Skeletal muscle tissue (tissue), 4 donors: ENCODE results near the gene PIP5KL1. TPM values are rescaled to one million over a fixed set of nuclear protein-coding genes. Genes with fewer than 3 reads are reported as not detected.

ENCODE experiments used
- H3K27ac ChIP-seq: one replicate; pipeline ENCODE4 v1.7.0; 2013; ENCODE audit warnings: mild to moderate bottlenecking, low read depth, low read length, inconsistent platforms
- H3K27me3 ChIP-seq, 3 donors: one replicate each; pipeline ENCODE4 v1.7.0; 2013; ENCODE audit warnings: low read length in 3 of 3; ENCODE audit not compliant: control insufficient read depth in 3 of 3, insufficient read depth in 3 of 3
- H3K36me3 ChIP-seq, 3 donors: one replicate each; pipeline ENCODE4 v1.7.0; 2013; ENCODE audit warnings: low read length in 3 of 3; ENCODE audit not compliant: control insufficient read depth in 3 of 3, insufficient read depth in 3 of 3
- H3K4me1 ChIP-seq, 3 donors: one replicate each; pipeline ENCODE4 v1.7.0; 2013; ENCODE audit warnings: low read length in 3 of 3, mild to moderate bottlenecking in 3 of 3; ENCODE audit not compliant: control insufficient read depth in 3 of 3, insufficient read depth in 3 of 3
- H3K4me3 ChIP-seq, 3 donors: one replicate each; pipeline ENCODE4 v1.7.0; 2013; ENCODE audit warnings: low read length in 3 of 3
- H3K9ac ChIP-seq, 3 donors: one replicate each; pipeline ENCODE4 v1.7.0; 2013; ENCODE audit warnings: low read length in 3 of 3, mild to moderate bottlenecking in 3 of 3, moderate library complexity in 2 of 3, low read depth in 1 of 3
- H3K9me3 ChIP-seq, 3 donors: one replicate each; pipeline ENCODE4 v1.7.0; 2013; ENCODE audit warnings: low read length in 3 of 3; ENCODE audit not compliant: control insufficient read depth in 3 of 3
- total RNA-seq: library from RNA; depleted of rRNA; stranded (reverse); fragments of >200 nt; gene quantifications from one replicate; pipeline ENCODE4 v1.2.3, GENCODE V29; 2014
- donor health status: Osteomylitis.

The PIP5KL1 gene
- total RNA-seq, 1 donor from 2014 or later, result not detected

DNA sequence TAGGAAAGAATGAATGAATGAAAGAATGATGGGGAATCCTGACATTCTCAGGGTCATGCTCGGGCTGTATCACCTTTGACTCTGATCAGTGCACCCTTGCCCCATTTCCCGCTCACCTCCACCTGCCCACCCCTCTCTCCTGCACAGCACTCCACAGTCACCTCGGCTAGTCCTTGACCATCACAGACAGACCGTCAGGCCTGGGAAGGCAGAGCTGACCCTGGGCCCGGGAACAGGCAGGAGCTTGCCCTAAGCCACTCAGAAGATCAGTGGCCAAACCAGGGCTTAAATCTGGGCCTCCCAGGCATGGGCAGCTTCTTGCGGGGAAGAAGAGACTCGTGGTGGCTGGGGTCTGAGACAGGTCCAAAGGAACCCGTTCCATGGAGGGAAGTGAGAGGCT lies 34.8 kb downstream of the PIP5KL1 start:
- Histone ChIP-seq H3K9ac (peak overlapping the region in 2 of 3 donors; percentile 84 to 96), H3K9me3 (peaks cover 0 to 8% (median 5%) of the 10 kb centered on the region in 3 donors), H3K27ac (no peak overlapping the region), H3K36me3 (peaks cover 42 to 50% (median 46%) of the 10 kb centered on the region in 3 donors), H3K27me3 (no peaks in the 10 kb centered on the region), H3K4me1 (peaks cover 26 to 39% (median 31%) of the 10 kb centered on the region in 3 donors), H3K4me3 (no peak overlapping the region)

DNA sequence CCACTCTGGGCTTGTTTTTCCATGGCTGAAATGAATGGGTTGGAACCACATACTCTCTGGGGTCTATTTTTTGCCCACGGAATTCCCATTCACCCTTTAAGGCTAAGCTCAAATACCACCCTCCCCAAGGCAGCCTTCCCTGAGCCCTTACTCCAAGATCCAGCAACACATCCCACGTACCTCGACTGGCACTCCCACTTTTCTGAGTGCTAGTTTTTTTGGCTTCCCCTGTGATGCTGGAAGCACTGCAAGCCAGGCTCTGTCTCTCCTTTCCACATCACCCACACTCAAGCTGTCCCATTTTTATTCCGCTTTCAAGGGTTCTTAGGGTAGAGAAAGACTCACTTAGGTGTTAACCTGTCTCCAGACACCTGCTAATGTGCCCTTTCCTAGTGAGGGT lies 37.2 kb downstream of the PIP5KL1 start:
- Histone ChIP-seq H3K9ac (no peak overlapping the region), H3K27me3 (no peaks in the 10 kb centered on the region), H3K4me1 (peaks cover 22 to 29% (median 23%) of the 10 kb centered on the region in 3 donors), H3K27ac (no peak overlapping the region), H3K9me3 (peaks cover 0 to 8% (median 5%) of the 10 kb centered on the region in 3 donors), H3K4me3 (no peak overlapping the region), H3K36me3 (peaks cover 53 to 60% (median 56%) of the 10 kb centered on the region in 3 donors)

DNA sequence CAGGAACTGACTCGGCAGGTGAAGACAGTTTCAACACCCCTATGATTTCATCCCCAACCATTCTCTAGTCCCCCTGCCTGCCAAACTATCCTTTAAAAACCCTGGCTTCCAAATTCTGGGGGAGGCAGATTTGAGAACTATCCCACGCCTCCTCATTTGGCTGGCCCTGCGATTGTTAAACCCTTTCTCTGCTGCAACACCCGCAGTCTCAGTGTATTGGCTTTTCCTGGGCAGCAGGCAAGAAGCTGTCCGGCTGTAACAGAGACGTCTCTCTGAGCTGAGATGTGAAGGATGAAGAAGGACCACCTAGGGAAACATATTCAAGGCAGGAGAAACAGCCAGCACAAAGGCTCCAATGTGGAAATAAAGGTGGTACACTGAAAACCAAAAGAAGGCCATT lies 37.7 kb downstream of the PIP5KL1 start:
- H3K9ac ChIP-seq, result no peak overlapping the region
- H3K9me3 ChIP-seq, result peaks cover 0 to 8% (median 5%) of the 10 kb centered on the region in 3 donors
- H3K4me1 ChIP-seq, result peaks cover 20 to 26% (median 20%) of the 10 kb centered on the region in 3 donors
- H3K27ac ChIP-seq, result no peak overlapping the region
- no peaks in the 10 kb centered on the region for H3K27me3 ChIP-seq
- H3K36me3 ChIP-seq, result peaks cover 55 to 62% (median 58%) of the 10 kb centered on the region in 3 donors
- H3K4me3 ChIP-seq, result no peak overlapping the region

DNA sequence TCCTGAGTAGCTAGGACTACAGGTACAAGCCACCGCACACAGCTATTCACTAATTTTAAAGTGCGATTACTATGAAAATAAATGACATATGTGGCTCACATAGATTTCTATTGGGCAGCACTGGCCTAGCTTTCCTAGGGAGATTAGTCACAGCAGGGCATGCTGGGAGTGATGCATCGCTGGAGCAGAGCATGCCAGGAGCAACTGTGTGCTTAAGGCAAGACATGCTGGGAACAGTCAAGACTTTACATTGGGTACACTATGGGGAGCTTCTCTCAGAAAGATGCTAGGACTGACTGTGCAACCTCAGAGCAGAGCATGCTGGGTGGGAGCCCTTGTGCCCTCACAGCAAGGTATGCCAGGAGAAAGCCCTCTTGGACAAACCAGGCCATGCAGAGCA lies 40.5 kb downstream of the PIP5KL1 start:
- Histone ChIP-seq H3K4me3 (no peak overlapping the region), H3K36me3 (peaks cover 69 to 73% (median 70%) of the 10 kb centered on the region in 3 donors)

GRCh38 chr9:127887792-127888191 lies 42.8 kb downstream of the PIP5KL1 start:
- Histone ChIP-seq H3K27ac (no peak overlapping the region), H3K36me3 (peaks cover 48 to 56% (median 51%) of the 10 kb centered on the region in 3 donors), H3K9ac (peak overlapping the region in 1 of 3 donors; percentile 51), H3K4me3 (no peak overlapping the region), H3K4me1 (peaks cover 20 to 23% (median 22%) of the 10 kb centered on the region in 3 donors), H3K27me3 (no peaks in the 10 kb centered on the region), H3K9me3 (peaks cover 0 to under 1% (median 0%) of the 10 kb centered on the region in 3 donors)

More for the DNA sequence above, 40.5 kb downstream of the PIP5KL1 start:
- Histone ChIP-seq H3K27me3 (no peaks in the 10 kb centered on the region), H3K4me1 (peaks cover 6 to 9% (median 8%) of the 10 kb centered on the region in 3 donors), H3K9ac (no peak overlapping the region), H3K9me3 (peaks cover 0 to 8% (median 5%) of the 10 kb centered on the region in 3 donors), H3K27ac (no peak overlapping the region)

GRCh38 chr9:127886401-127886972 lies 44.1 kb downstream of the PIP5KL1 start:
- Histone ChIP-seq H3K9ac (peak overlapping the region in 1 of 3 donors; percentile 33), H3K4me3 (no peak overlapping the region), H3K36me3 (peaks cover 42 to 48% (median 46%) of the 10 kb centered on the region in 3 donors), H3K27me3 (no peaks in the 10 kb centered on the region), H3K9me3 (no peaks in the 10 kb centered on the region), H3K27ac (no peak overlapping the region), H3K4me1 (peaks cover 21 to 25% (median 23%) of the 10 kb centered on the region in 3 donors)

- Histone ChIP-seq H3K27me3 (no peaks in the 10 kb centered on the region), H3K27ac (peak overlapping the region; percentile 18), H3K9me3 (no peaks in the 10 kb centered on the region), H3K9ac (peak overlapping the region in 1 of 3 donors; percentile 33), H3K36me3 (peaks cover 38 to 43% (median 42%) of the 10 kb centered on the region in 3 donors), H3K4me3 (no peak overlapping the region), H3K4me1 (peaks cover 21 to 25% (median 23%) of the 10 kb centered on the region in 3 donors)
These were observed 44.9 kb downstream of the PIP5KL1 start for GRCh38 chr9:127885508-127886281.

DNA sequence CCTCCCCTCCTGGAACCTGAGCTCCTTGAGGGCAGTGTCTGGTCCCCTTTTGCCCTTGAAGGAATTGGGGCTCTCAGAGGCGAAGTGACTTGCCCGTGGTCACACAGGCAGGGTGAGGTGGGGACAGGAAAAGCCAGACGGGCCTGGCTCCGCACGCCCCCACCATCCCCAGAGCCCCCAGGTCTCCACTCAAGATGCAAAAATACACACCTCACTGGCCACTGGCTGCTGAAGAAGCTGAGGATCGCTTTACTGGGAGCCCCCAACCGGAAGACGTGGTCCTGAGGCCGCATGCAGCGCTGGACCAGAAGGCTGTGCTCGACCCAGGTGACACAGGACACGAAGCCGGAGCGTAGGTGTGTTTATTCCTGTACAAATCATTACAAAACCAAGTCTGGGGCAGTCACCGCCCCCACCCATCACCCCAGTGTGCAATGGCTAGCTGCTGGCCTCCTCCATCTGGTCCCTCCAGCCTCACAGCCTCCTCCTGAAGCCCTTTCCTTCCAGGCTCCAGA lies 45.5 kb downstream of the PIP5KL1 start:
- H3K4me3 ChIP-seq, result no peak overlapping the region
- peaks cover 21 to 25% (median 23%) of the 10 kb centered on the region in 3 donors for H3K4me1 ChIP-seq
- peaks cover 31 to 37% (median 35%) of the 10 kb centered on the region in 3 donors for H3K36me3 ChIP-seq
- H3K9me3 ChIP-seq, result no peaks in the 10 kb centered on the region
- peak overlapping the region in 1 of 3 donors; percentile 54 for H3K9ac ChIP-seq
- H3K27me3 ChIP-seq, result no peaks in the 10 kb centered on the region
- H3K27ac ChIP-seq, result peak overlapping the region; percentile 18

GRCh38 chr9:127884427-127884911 lies 46.1 kb downstream of the PIP5KL1 start:
- Histone ChIP-seq H3K27me3 (no peaks in the 10 kb centered on the region), H3K9ac (peak overlapping the region in 1 of 3 donors; percentile 54), H3K4me3 (no peak overlapping the region), H3K4me1 (peaks cover 21 to 25% (median 23%) of the 10 kb centered on the region in 3 donors), H3K36me3 (peaks cover 29 to 34% (median 33%) of the 10 kb centered on the region in 3 donors), H3K9me3 (no peaks in the 10 kb centered on the region), H3K27ac (peak overlapping the region; percentile 18)
